GM12892 (cell line): ENCODE results near the gene OLFM1.

Source experiments
- DNase-seq: peaks from one replicate; pipeline ENCODE4 v3.0.0; 2011; ENCODE audit not compliant: insufficient read length
- FAIRE-seq: peaks from 2 replicates; lab custom pipeline; 2011; peaks lifted over from hg19 to GRCh38; lab: Jason Lieb, UNC
- POLR2A ChIP-seq: IDR thresholded peaks from 2 replicates; pipeline ENCODE4 v1.6.1; 2011; ENCODE audit warnings: low read depth, low read length, control low read depth
- POLR2AphosphoS5 ChIP-seq: IDR thresholded peaks from 2 replicates; pipeline ENCODE4 v1.6.1; 2011; ENCODE audit warnings: low read depth, low read length, control low read depth
- TAF1 ChIP-seq: IDR thresholded peaks from 2 replicates; pipeline ENCODE4 v1.6.1; 2011; ENCODE audit warnings: low read depth, mild to moderate bottlenecking, control low read depth, low read length, borderline replicate concordance

The OLFM1 gene

GRCh38 chr9:135087899-135088347, 455 bp downstream of the OLFM1 start:
- no peak for FAIRE-seq
- no peak for DNase-seq
- no peak for TF ChIP-seq TAF1

- no peak for TF ChIP-seq TAF1
- TF ChIP-seq POLR2AphosphoS5 = no peak
- no peak for DNase-seq
- FAIRE-seq = no peak
Observed at GRCh38 chr9:135088348-135088978, 995 bp downstream of the OLFM1 start.

- no peak for TF ChIP-seq TAF1
- TF ChIP-seq POLR2AphosphoS5 = no peak
- TF ChIP-seq POLR2A = no peak
- DNase-seq (no peak), FAIRE-seq (no peak)
Observed at GRCh38 chr9:135088979-135089847, 1.7 kb downstream of the OLFM1 start.

- FAIRE-seq (no peak), DNase-seq (no peak)
- no peak for TF ChIP-seq TAF1
- TF ChIP-seq POLR2A = no peak
- TF ChIP-seq POLR2AphosphoS5 = no peak
Observed at GRCh38 chr9:135090081-135090480, 2.6 kb downstream of the OLFM1 start.

- FAIRE-seq = no peak
- TF ChIP-seq POLR2A (no peak), TAF1 (no peak), POLR2AphosphoS5 (no peak)
- DNase-seq = no peak
Observed at GRCh38 chr9:135090547-135090946, 3.1 kb downstream of the OLFM1 start.

GRCh38 chr9:135091545-135091944, 4.1 kb downstream of the OLFM1 start:
- no peak for DNase-seq
- FAIRE-seq = no peak
- no peak for TF ChIP-seq POLR2A
- TF ChIP-seq POLR2AphosphoS5 = no peak
- no peak for TF ChIP-seq TAF1

GRCh38 chr9:135093111-135093510, 5.6 kb downstream of the OLFM1 start:
- FAIRE-seq = no peak
- no peak for TF ChIP-seq POLR2A
- TF ChIP-seq TAF1 = no peak
- TF ChIP-seq POLR2AphosphoS5 = no peak
- no peak for DNase-seq

GRCh38 chr9:135093911-135094584, 6.6 kb downstream of the OLFM1 start:
- DNase-seq (no peak), FAIRE-seq (no peak)
- TF ChIP-seq TAF1 (no peak), POLR2AphosphoS5 (no peak), POLR2A (no peak)

GRCh38 chr9:135095470-135096407, 8.3 kb downstream of the OLFM1 start:
- FAIRE-seq = no peak
- DNase-seq = no peak
- TF ChIP-seq POLR2A (no peak), POLR2AphosphoS5 (no peak), TAF1 (no peak)

- FAIRE-seq (no peak), DNase-seq (no peak)
- TF ChIP-seq POLR2AphosphoS5 (no peak), POLR2A (no peak), TAF1 (no peak)
Observed at GRCh38 chr9:135096408-135096895, 9.0 kb downstream of the OLFM1 start.
